ENCODE data around the gene CCDC157. TPM values are rescaled to one million over a fixed set of nuclear protein-coding genes. Genes with fewer than 3 reads are reported as not detected.
A peak's percentile ranks its signal among the peaks of the same experiment; 100 is the strongest.

Gene CCDC157
- total and polyA plus RNA-seq, 4 donors, result 0.53 to 1.4 (median 0.98) TPM

DNA sequence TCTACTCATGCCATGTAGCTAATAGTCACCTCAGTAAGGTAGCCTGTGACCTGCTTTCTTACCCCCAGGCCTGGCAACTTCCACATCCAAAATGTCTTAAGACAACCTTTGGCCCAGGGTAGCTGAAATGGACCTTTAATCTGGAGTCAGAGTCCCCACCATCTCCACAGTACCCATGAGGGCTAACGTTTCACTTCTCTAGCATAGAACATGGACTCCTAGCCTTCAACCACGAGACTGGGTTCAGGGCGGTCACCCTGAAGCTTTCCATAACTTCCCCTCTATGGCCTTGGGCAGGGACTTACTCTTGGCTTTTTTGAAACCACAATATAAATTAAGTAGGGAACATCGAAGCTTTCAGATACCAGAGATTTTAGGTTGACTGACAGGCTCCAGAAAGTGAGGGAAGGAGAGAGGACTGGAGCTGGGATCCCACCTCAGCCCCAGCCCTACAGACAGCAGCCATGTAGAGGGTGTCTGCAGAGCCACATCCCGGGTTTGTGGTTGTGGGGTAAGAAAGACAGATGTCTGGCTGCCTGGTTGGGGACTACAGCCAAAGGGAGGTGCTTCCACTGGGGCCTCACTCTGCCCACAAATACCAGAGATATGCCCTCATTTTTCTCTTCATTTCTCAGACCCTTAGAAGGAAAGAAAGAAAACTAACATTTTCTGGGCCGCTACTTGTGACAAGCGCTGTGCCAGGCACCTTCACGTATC lies 32.6 kb upstream of the CCDC157 start:
- Histone ChIP-seq H3K9me3 (ENCODE audit: control insufficient read depth in 4 of 4, low read length in 3 of 4) (no peaks in the 10 kb centered on the region), H3K9ac (ENCODE audit: low read depth in 1 of 2, low read length in 2 of 2) (no peak overlapping the region)

DNA sequence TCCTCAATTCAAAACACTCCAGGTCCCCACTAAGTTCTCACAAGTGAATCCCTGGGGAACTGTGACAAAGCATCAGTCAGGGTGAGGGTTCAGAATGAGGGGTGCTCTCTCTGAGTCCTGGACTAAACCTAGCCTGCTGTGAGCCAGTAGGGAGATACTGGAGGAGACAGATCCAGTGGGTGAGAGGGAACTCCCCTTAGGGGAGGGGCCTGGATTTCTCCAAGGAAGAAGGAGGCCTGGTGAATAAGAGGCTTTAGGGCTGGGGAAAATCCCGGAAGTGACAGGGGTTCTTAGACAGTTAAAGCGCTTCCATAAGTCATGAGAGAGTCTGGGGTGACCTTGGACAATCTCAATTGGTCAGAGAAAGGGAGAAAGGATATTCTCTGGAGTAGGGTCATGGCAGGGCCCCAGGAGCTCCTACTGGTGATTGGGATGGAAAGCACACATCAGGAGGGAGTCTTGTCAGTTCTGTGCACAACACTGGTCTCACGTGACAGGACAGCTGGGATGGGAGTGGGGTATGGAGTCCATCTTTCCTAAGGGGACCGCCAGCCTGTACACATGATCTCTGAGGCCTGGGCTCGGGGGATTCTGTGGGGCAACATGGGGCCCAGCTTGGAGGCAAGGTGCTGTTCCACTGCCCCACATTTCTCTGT lies 31.6 kb upstream of the CCDC157 start:
- Histone ChIP-seq H3K4me3 (ENCODE audit: low read depth in 1 of 3, low read length in 3 of 3) (peak overlapping the region in 2 of 3 donors; percentile 80 to 91), H3K27ac (ENCODE audit: low read depth in 1 of 2, low read length in 2 of 2) (peak overlapping the region; percentile 3 to 28), H3K9me3 (ENCODE audit: control insufficient read depth in 4 of 4, low read length in 3 of 4) (no peaks in the 10 kb centered on the region), H3K4me1 (ENCODE audit: control insufficient read depth in 4 of 4, insufficient read depth in 4 of 4, low read length in 3 of 4) (peaks cover 4 to 46% (median 33%) of the 10 kb centered on the region in 4 donors), H3K27me3 (ENCODE audit: control insufficient read depth in 4 of 4, insufficient read depth in 4 of 4, low read length in 3 of 4) (no peaks in the 10 kb centered on the region), H3K36me3 (ENCODE audit: control insufficient read depth in 4 of 4, insufficient read depth in 3 of 4, low read depth in 1 of 4, low read length in 3 of 4) (no peaks in the 10 kb centered on the region), H3K9ac (ENCODE audit: low read depth in 1 of 2, low read length in 2 of 2) (no peak overlapping the region)
- DNase-seq (ENCODE audit: low spot score), result no peak
- TF ChIP-seq, protein P1, sequence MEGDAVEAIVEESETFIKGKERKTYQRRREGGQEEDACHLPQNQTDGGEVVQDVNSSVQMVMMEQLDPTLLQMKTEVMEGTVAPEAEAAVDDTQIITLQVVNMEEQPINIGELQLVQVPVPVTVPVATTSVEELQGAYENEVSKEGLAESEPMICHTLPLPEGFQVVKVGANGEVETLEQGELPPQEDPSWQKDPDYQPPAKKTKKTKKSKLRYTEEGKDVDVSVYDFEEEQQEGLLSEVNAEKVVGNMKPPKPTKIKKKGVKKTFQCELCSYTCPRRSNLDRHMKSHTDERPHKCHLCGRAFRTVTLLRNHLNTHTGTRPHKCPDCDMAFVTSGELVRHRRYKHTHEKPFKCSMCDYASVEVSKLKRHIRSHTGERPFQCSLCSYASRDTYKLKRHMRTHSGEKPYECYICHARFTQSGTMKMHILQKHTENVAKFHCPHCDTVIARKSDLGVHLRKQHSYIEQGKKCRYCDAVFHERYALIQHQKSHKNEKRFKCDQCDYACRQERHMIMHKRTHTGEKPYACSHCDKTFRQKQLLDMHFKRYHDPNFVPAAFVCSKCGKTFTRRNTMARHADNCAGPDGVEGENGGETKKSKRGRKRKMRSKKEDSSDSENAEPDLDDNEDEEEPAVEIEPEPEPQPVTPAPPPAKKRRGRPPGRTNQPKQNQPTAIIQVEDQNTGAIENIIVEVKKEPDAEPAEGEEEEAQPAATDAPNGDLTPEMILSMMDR (IDR thresholded peaks at IDR 0.05; ENCODE audit: low read depth, low read length, missing input control), result no peak
- TF ChIP-seq, protein P2, sequence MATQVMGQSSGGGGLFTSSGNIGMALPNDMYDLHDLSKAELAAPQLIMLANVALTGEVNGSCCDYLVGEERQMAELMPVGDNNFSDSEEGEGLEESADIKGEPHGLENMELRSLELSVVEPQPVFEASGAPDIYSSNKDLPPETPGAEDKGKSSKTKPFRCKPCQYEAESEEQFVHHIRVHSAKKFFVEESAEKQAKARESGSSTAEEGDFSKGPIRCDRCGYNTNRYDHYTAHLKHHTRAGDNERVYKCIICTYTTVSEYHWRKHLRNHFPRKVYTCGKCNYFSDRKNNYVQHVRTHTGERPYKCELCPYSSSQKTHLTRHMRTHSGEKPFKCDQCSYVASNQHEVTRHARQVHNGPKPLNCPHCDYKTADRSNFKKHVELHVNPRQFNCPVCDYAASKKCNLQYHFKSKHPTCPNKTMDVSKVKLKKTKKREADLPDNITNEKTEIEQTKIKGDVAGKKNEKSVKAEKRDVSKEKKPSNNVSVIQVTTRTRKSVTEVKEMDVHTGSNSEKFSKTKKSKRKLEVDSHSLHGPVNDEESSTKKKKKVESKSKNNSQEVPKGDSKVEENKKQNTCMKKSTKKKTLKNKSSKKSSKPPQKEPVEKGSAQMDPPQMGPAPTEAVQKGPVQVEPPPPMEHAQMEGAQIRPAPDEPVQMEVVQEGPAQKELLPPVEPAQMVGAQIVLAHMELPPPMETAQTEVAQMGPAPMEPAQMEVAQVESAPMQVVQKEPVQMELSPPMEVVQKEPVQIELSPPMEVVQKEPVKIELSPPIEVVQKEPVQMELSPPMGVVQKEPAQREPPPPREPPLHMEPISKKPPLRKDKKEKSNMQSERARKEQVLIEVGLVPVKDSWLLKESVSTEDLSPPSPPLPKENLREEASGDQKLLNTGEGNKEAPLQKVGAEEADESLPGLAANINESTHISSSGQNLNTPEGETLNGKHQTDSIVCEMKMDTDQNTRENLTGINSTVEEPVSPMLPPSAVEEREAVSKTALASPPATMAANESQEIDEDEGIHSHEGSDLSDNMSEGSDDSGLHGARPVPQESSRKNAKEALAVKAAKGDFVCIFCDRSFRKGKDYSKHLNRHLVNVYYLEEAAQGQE (IDR thresholded peaks at IDR 0.05), result no peak
- TF ChIP-seq HNF4G (IDR thresholded peaks at IDR 0.05), result no peak
- no peak for TF ChIP-seq TAF1 (conservative IDR thresholded peaks at IDR 0.05)
- no peak for TF ChIP-seq SP1 (IDR thresholded peaks at IDR 0.05)
- TF ChIP-seq RXRA (IDR thresholded peaks at IDR 0.05), result no peak
- no peak for TF ChIP-seq EGR1 (IDR thresholded peaks at IDR 0.05; ENCODE audit: low read depth in 2 of 2)
- TF ChIP-seq, protein P3, sequence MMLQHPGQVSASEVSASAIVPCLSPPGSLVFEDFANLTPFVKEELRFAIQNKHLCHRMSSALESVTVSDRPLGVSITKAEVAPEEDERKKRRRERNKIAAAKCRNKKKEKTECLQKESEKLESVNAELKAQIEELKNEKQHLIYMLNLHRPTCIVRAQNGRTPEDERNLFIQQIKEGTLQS (IDR thresholded peaks at IDR 0.05), result no peak
- TF ChIP-seq JUND (IDR thresholded peaks at IDR 0.05), result no peak
- TF ChIP-seq, protein P4, sequence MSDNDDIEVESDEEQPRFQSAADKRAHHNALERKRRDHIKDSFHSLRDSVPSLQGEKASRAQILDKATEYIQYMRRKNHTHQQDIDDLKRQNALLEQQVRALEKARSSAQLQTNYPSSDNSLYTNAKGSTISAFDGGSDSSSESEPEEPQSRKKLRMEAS (IDR thresholded peaks at IDR 0.05), result no peak
- TF ChIP-seq NR2F2 (IDR thresholded peaks at IDR 0.05), result no peak
- TF ChIP-seq GABPA (IDR thresholded peaks at IDR 0.05 in 1 of 2, conservative IDR thresholded peaks at IDR 0.05 in 1 of 2), result no peak
- no peak for TF ChIP-seq FOXA1 (IDR thresholded peaks at IDR 0.05)
- TF ChIP-seq YY1 (IDR thresholded peaks at IDR 0.05), result no peak
- TF ChIP-seq FOXA2 (IDR thresholded peaks at IDR 0.05), result no peak
- no peak for TF ChIP-seq RAD21 (IDR thresholded peaks at IDR 0.05)
- no peak for TF ChIP-seq HNF4A (conservative IDR thresholded peaks at IDR 0.05)
- TF ChIP-seq, protein P5, sequence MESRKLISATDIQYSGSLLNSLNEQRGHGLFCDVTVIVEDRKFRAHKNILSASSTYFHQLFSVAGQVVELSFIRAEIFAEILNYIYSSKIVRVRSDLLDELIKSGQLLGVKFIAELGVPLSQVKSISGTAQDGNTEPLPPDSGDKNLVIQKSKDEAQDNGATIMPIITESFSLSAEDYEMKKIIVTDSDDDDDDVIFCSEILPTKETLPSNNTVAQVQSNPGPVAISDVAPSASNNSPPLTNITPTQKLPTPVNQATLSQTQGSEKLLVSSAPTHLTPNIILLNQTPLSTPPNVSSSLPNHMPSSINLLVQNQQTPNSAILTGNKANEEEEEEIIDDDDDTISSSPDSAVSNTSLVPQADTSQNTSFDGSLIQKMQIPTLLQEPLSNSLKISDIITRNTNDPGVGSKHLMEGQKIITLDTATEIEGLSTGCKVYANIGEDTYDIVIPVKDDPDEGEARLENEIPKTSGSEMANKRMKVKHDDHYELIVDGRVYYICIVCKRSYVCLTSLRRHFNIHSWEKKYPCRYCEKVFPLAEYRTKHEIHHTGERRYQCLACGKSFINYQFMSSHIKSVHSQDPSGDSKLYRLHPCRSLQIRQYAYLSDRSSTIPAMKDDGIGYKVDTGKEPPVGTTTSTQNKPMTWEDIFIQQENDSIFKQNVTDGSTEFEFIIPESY (IDR thresholded peaks at IDR 0.05), result no peak
- WGBS, result 67% methylated on average over 5 of the region's 5 CpGs

More for the DNA sequence above, 32.6 kb upstream of the CCDC157 start:
- H3K27ac ChIP-seq (ENCODE audit: low read depth in 1 of 2, low read length in 2 of 2), result peak overlapping the region in 1 of 2 donors; percentile 25
- peaks cover 7 to 54% (median 39%) of the 10 kb centered on the region in 4 donors for H3K4me1 ChIP-seq (ENCODE audit: control insufficient read depth in 4 of 4, insufficient read depth in 4 of 4, low read length in 3 of 4)
- peak; percentile 78 to 82 for TF ChIP-seq HNF4A (conservative IDR thresholded peaks at IDR 0.05)
- TF ChIP-seq YY1 (IDR thresholded peaks at IDR 0.05), result peak; percentile 56
- peak in 1 of 2 donors; percentile 45 for TF ChIP-seq RXRA (IDR thresholded peaks at IDR 0.05)
- no peak for TF ChIP-seq FOXA2 (IDR thresholded peaks at IDR 0.05)
- TF ChIP-seq SP1 (IDR thresholded peaks at IDR 0.05), result peak; percentile 20
- no peaks in the 10 kb centered on the region for H3K27me3 ChIP-seq (ENCODE audit: control insufficient read depth in 4 of 4, insufficient read depth in 4 of 4, low read length in 3 of 4)
- peak overlapping the region in 1 of 3 donors; percentile 6 for H3K4me3 ChIP-seq (ENCODE audit: low read depth in 1 of 3, low read length in 3 of 3)
- H3K36me3 ChIP-seq (ENCODE audit: control insufficient read depth in 4 of 4, insufficient read depth in 3 of 4, low read depth in 1 of 4, low read length in 3 of 4), result peaks cover 0 to under 1% (median 0%) of the 10 kb centered on the region in 4 donors
- no peak for DNase-seq (ENCODE audit: low spot score)
- WGBS, result 52% methylated on average over 8 of the region's 8 CpGs

Measured in liver (tissue), 9 donors.